ENCODE data around the gene JSRP1. TPM values are rescaled to one million over a fixed set of nuclear protein-coding genes. Genes with fewer than 3 reads are reported as not detected.

JSRP1 gene
- total RNA-seq, 1 donor from 2014 or later: not detected

- no peaks in the 10 kb centered on the region for H3K9me3 ChIP-seq
- no peak for DNase-seq
- intact Hi-C loops (cut with DNase I): no loop called here
- no peak overlapping the region for H3K27ac ChIP-seq
- no peak for TF ChIP-seq CTCF (IDR thresholded peaks at IDR 0.05)
- no peaks in the 10 kb centered on the region for H3K36me3 ChIP-seq
- H3K27me3 ChIP-seq (ENCODE audit: low read depth): no peaks in the 10 kb centered on the region
- H3K4me1 ChIP-seq: peaks cover 9% of the 10 kb centered on the region
- ATAC-seq: no peak
- no peak overlapping the region for H3K4me3 ChIP-seq
Measured at GRCh38 chr19:2260341-2260805, 4.2 kb upstream of the JSRP1 start.

DNA sequence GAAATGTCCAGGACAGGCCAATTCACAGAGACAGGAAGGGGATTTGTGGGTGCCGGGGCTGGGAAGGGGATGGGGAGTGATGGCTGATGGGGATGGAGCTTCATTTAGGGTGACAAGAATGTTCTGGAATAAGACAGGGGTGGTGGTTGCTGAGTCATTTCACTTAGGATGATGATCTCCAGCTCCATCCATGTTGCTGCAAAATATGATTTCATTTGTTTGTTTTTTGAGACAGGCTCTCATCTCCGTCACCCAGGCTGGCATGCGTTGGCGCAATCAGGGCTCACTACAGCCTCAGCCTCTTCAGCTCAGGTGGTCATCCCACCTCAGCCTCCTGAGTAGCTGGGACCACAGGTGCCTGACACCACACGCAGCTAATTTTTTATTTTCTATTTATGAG is 3.1 kb upstream of the JSRP1 start:
- Histone ChIP-seq H3K9me3 (no peaks in the 10 kb centered on the region), H3K27me3 (ENCODE audit: low read depth) (peaks cover 2% of the 10 kb centered on the region), H3K27ac (no peak overlapping the region), H3K36me3 (no peaks in the 10 kb centered on the region), H3K4me1 (no peaks in the 10 kb centered on the region), H3K4me3 (no peak overlapping the region)
- no peak for ATAC-seq
- DNase-seq: no peak
- no peak for TF ChIP-seq CTCF (IDR thresholded peaks at IDR 0.05)
- intact Hi-C loops (cut with DNase I): no loop called here

DNA sequence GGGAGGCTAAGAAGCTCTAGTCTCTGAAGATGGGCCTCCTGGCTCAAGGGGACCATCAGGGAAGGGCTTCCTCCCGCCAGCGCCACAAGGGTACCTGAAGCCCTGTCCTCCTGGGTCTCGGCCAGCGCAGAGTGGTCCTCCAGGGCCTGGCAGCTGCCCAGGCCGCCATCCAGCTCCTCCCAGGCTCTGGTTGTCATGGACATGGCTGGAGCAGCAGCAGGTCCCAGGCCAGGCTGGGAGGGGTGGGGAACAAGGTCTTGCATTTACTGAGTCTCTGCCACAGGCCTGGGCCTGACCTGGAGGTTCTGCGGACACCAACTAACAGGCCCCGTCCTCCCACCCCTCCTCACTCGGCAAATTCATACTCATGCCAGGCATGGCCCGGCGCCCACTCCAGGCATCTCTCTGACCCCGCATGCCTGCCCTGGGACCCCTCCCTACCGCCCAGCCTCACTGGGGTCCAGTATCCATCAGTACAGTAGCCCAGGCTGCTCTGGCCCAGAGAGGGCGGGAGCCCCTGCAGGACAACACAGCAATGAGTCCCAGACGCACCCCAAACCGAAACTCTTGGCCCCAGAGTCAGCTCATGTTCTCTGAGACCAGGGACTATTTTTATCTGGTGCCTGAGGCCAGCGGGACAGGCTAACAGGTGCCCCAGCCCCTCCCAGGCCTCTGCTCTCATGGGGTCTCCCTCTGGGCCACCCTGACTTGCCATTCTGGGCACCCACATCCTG is 938 bp downstream of the JSRP1 start:
- H3K27me3 ChIP-seq (ENCODE audit: low read depth): peaks cover 42% of the 10 kb centered on the region
- ATAC-seq (no peak), DNase-seq (no peak)
- no peaks in the 10 kb centered on the region for H3K36me3 ChIP-seq
- H3K4me3 ChIP-seq: no peak overlapping the region
- H3K27ac ChIP-seq: no peak overlapping the region
- TF ChIP-seq CTCF (IDR thresholded peaks at IDR 0.05): no peak
- intact Hi-C loops (cut with DNase I): no loop called here
- H3K4me1 ChIP-seq: peaks cover 30% of the 10 kb centered on the region
- no peaks in the 10 kb centered on the region for H3K9me3 ChIP-seq

- H3K4me3 ChIP-seq: no peak overlapping the region
- H3K27ac ChIP-seq: no peak overlapping the region
- TF ChIP-seq CTCF (IDR thresholded peaks at IDR 0.05): peak; percentile 22
- H3K4me1 ChIP-seq: peaks cover 33% of the 10 kb centered on the region
- intact Hi-C loops (cut with DNase I): no loop called here
- ATAC-seq (peak in 1 of 2 donors; percentile 10), DNase-seq (no peak)
- H3K9me3 ChIP-seq: no peaks in the 10 kb centered on the region
- H3K27me3 ChIP-seq (ENCODE audit: low read depth): peaks cover 52% of the 10 kb centered on the region
- no peaks in the 10 kb centered on the region for H3K36me3 ChIP-seq
Measured at GRCh38 chr19:2254064-2254872, 1.9 kb downstream of the JSRP1 start.

GRCh38 chr19:2253106-2254063 is 2.8 kb downstream of the JSRP1 start:
- TF ChIP-seq CTCF (IDR thresholded peaks at IDR 0.05): no peak
- Histone ChIP-seq H3K27ac (no peak overlapping the region), H3K27me3 (ENCODE audit: low read depth) (peaks cover 53% of the 10 kb centered on the region), H3K4me1 (peaks cover 33% of the 10 kb centered on the region), H3K4me3 (peak overlapping the region; percentile 25), H3K9me3 (no peaks in the 10 kb centered on the region), H3K36me3 (peaks cover 5% of the 10 kb centered on the region)
- no peak for DNase-seq
- peak in 1 of 2 donors; percentile 2 for ATAC-seq
- intact Hi-C loops (cut with DNase I): no loop called here
